Measurements from ENCODE around the gene C17orf58.
A peak's percentile ranks its signal among the peaks of the same experiment; 100 is the strongest.

C17orf58 gene

DNA sequence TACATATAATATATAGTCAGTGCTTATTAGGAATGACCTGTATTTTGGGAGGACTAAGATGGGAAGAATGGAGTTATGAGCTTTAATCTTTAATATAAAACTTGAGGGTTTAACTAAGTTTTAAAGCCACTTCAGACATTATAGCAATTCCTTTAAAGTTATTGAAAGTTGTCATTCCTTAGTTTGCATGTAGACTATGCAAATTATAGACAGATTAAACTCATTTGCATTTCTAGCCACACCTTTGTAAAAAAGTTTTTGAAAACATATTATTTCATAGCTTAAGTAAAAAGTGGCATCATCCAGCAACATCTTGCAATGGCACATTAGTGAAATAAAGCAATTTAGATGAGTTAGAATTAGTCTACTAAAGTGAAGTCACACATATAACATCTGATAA lies 49.8 kb downstream of the C17orf58 start:
- no peak overlapping the region for H3K27ac ChIP-seq
- TF ChIP-seq, protein P1, sequence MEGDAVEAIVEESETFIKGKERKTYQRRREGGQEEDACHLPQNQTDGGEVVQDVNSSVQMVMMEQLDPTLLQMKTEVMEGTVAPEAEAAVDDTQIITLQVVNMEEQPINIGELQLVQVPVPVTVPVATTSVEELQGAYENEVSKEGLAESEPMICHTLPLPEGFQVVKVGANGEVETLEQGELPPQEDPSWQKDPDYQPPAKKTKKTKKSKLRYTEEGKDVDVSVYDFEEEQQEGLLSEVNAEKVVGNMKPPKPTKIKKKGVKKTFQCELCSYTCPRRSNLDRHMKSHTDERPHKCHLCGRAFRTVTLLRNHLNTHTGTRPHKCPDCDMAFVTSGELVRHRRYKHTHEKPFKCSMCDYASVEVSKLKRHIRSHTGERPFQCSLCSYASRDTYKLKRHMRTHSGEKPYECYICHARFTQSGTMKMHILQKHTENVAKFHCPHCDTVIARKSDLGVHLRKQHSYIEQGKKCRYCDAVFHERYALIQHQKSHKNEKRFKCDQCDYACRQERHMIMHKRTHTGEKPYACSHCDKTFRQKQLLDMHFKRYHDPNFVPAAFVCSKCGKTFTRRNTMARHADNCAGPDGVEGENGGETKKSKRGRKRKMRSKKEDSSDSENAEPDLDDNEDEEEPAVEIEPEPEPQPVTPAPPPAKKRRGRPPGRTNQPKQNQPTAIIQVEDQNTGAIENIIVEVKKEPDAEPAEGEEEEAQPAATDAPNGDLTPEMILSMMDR (IDR thresholded peaks at IDR 0.05), result no peak
- no peak for TF ChIP-seq ZFX (IDR thresholded peaks at IDR 0.05; ENCODE audit: borderline replicate concordance)

DNA sequence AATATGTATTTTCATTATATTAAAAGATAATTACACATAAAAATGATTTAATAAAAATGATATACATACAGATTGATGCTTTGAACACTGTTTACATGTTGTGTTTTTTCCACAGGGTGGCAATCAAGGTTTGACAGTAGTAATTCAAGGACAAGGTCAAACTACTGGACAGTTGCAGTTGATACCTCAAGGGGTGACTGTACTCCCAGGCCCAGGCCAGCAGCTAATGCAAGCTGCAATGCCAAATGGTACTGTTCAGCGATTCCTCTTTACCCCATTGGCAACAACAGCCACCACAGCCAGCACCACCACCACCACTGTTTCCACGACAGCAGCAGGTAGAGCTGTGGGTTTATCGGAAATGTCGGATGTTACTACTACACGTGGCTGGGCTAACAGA lies 52.2 kb downstream of the C17orf58 start:
- H3K27ac ChIP-seq, result no peak overlapping the region
- no peak for TF ChIP-seq ZFX (IDR thresholded peaks at IDR 0.05; ENCODE audit: borderline replicate concordance)

DNA sequence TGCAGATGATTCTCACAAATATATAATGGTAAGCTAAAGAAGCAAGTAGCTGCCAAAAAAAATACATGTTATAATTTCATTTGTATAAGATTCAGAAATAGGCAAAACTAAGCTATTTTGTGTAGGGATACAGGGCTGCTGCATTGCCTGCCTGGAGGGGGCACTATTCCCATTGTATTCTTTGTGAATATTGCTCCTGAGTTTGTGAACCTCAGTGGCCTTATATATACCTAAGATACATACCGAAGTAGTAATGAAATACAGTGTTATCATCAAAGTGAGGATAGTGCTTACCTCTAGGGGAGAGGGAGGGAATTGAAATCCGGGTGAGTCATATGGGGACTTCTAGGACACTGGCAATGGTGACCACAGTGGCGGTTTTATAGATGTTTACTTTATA lies 53.5 kb downstream of the C17orf58 start:
- TF ChIP-seq, protein P1 (IDR thresholded peaks at IDR 0.05), result peak; percentile 78
- TF ChIP-seq ZFX (IDR thresholded peaks at IDR 0.05; ENCODE audit: borderline replicate concordance), result no peak
- H3K27ac ChIP-seq, result no peak overlapping the region

Data from 22Rv1 (cell line).